ENCODE measurements around the gene MRTFB. TPM values are rescaled to one million over a fixed set of nuclear protein-coding genes. Genes with fewer than 3 reads are reported as not detected.
"Not testable (repeated sequence)": the region's sequence is repeated elsewhere in the genome, so short reads cannot be mapped to it uniquely, and the experiment has no call there.

The MRTFB gene
- total RNA-seq, 2 experiments from 2014 or later = 12.5 to 13.6 TPM

DNA sequence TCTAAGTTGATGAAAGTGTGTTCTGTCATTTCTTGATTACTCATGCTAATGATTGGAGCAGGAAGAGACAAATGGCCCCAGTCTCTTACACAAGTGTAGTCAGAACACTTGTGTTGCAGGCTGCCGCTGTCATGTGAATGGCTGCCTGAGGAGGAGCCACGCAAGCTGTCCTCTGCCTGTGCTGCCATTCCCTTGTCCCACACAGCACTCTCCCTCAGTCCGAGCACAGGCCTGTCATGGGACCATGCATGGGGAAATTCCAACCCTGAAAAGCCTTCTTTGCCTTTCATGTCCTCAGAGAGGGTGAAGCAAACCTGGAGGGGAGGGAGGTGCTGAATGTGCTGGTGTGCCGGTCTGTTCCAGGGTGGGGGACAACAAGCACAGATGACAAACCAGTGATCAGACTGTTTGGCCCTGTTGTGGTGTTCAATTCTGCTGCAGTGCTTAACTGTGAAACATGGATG, 109.4 kb downstream of the MRTFB start:
- Mint-ChIP-seq H3K4me3 (no peak overlapping the region), H3K36me3 (ENCODE audit: low read depth) (no peaks in the 10 kb centered on the region), H3K9me3 (no peaks in the 10 kb centered on the region), H3K27me3 (no peaks in the 10 kb centered on the region), H3K27ac (no peak overlapping the region), H3K4me1 (no peaks in the 10 kb centered on the region)
- no peak for DNase-seq
- ChIA-PET POLR2A (no interaction called here), CTCF (no interaction called here)

DNA sequence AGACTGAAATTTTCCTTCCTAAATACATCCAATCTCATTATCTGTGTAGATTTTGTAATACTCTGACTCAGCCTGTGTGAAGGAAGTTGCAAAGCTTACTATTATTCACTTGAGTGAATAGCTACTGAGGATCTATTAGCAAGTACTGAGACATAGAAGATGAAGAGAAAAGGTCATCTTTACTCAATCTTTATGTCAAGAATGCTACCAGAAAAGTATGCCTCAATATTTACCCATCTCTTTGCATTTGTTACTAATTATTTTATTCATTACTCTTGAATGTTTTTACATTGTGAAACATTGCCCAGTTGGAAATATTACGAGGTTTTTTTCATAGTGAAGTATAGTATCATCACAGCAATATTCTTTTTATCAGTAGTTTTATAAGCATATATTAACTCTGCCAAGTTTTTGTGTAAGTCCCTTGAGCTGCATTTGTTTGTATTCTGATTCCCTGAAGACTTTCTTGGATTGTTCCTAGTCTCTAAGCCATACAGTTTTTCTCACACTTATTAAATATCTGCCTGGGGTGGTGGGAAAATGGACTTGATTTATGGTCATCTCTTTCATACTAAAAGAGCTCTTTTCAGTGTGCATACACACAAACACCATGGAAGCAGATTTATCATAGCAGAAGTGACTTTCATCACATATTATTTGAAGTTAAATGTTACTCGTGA, 110.4 kb downstream of the MRTFB start:
- no peak for DNase-seq
- no peak overlapping the region for H3K27ac Mint-ChIP-seq
- H3K9me3 Mint-ChIP-seq = no peaks in the 10 kb centered on the region
- H3K27me3 Mint-ChIP-seq = no peaks in the 10 kb centered on the region
- no peaks in the 10 kb centered on the region for H3K36me3 Mint-ChIP-seq (ENCODE audit: low read depth)
- H3K4me1 Mint-ChIP-seq = peaks cover 8% of the 10 kb centered on the region
- H3K4me3 Mint-ChIP-seq = no peak overlapping the region
- ChIA-PET CTCF (no interaction called here), POLR2A (no interaction called here)

DNA sequence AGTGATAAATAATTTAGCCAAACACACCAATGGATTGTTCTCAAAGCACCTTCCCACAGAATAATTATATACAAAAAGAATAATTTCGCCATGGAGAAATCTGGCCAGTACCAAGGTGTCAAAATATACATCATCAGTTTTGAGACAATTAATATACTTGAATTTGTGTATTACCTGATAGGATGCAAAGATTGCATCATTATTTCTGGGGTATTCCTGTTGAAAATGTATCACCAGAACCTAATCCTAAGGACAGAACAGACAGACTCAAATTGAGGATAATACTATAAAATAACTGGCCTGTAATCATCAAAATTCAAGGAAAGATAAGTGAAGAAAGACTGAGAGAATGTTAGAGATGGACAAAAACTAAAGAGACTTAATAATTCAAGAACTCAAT, 111.9 kb downstream of the MRTFB start:
- CTCF ChIA-PET = no interaction called here
- no peaks in the 10 kb centered on the region for H3K27me3 Mint-ChIP-seq
- POLR2A ChIA-PET = no interaction called here
- no peak overlapping the region for H3K4me3 Mint-ChIP-seq
- DNase-seq = no peak
- H3K4me1 Mint-ChIP-seq = peaks cover 8% of the 10 kb centered on the region
- no peaks in the 10 kb centered on the region for H3K9me3 Mint-ChIP-seq
- no peak overlapping the region for H3K27ac Mint-ChIP-seq
- no peaks in the 10 kb centered on the region for H3K36me3 Mint-ChIP-seq (ENCODE audit: low read depth)

GRCh38 chr16:14183962-14184361, 112.8 kb downstream of the MRTFB start:
- H3K4me3 Mint-ChIP-seq; H3K36me3 Mint-ChIP-seq (ENCODE audit: low read depth); H3K9me3 Mint-ChIP-seq; POLR2A ChIA-PET; H3K4me1 Mint-ChIP-seq; H3K27me3 Mint-ChIP-seq; DNase-seq; H3K27ac Mint-ChIP-seq: not testable (repeated sequence)
- CTCF ChIA-PET = interaction anchor here (0.7 kb wide), 2 partner anchors 101 to 317 kb away, joined by 4 to 7 read pairs; no protein-coding TSS in a partner anchor

GRCh38 chr16:14186007-14186794, 115.1 kb downstream of the MRTFB start:
- no peak for DNase-seq
- Mint-ChIP-seq H3K4me1 (peaks cover 8% of the 10 kb centered on the region), H3K9me3 (no peaks in the 10 kb centered on the region), H3K27me3 (no peaks in the 10 kb centered on the region), H3K4me3 (no peak overlapping the region), H3K36me3 (ENCODE audit: low read depth) (no peaks in the 10 kb centered on the region), H3K27ac (no peak overlapping the region)
- CTCF ChIA-PET = interaction anchor here (0.8 to 1.9 kb wide), 3 partner anchors 30 to 267 kb away, joined by 3 to 5 read pairs (median 3); partner anchors contain the start of gene ERCC4
- POLR2A ChIA-PET = no interaction called here

- no peak overlapping the region for H3K4me3 Mint-ChIP-seq
- H3K27ac Mint-ChIP-seq = no peak overlapping the region
- no peaks in the 10 kb centered on the region for H3K9me3 Mint-ChIP-seq
- no peak for DNase-seq
- CTCF ChIA-PET = interaction anchor here (0.8 to 1.9 kb wide), 3 partner anchors 29 to 267 kb away, joined by 3 to 5 read pairs (median 3); partner anchors contain the start of gene ERCC4
- no peaks in the 10 kb centered on the region for H3K27me3 Mint-ChIP-seq
- POLR2A ChIA-PET = no interaction called here
- H3K36me3 Mint-ChIP-seq (ENCODE audit: low read depth) = no peaks in the 10 kb centered on the region
- peaks cover 8% of the 10 kb centered on the region for H3K4me1 Mint-ChIP-seq
Observed at GRCh38 chr16:14186795-14187221, 115.7 kb downstream of the MRTFB start.

DNA sequence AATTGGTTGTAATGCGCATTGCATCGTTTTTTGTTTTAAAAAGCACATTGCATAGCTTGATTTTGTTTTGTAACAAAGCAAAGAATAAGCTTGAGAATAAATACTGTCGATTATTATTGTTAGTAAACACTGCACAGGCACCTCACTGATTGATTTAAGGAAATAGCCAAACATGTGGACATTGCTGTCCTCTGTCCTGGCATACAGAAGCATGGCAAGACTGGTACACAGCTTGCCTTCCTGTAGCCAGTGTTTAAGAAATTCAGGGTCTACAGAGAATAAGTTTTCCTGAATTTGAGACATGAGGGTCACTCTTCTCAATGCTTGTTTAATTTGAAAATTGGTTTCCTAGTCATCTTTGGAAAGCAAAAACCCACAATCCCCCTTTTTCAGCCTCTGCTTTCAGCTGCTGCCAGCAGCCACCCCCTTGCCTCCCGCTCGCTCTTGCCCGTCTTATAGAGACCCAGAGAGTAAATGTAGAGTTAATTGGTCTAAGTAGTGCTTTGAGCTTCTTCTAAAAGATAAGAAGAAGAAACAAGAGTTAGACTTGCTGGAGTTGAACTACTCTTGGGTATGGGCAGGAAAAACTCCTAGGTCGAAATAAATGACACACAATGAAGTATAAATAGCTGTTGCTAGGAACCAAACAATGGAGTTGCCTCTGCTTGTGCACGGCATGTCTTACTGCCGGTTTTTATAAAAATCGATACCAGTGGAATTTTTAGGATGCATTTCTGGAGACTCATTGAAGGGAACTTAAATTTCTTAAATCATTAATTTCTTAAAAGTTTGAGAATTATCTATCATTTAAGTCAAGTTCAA, 116.6 kb downstream of the MRTFB start:
- no peak overlapping the region for H3K4me3 Mint-ChIP-seq
- H3K36me3 Mint-ChIP-seq (ENCODE audit: low read depth) = no peaks in the 10 kb centered on the region
- H3K27ac Mint-ChIP-seq = no peak overlapping the region
- ChIA-PET POLR2A (no interaction called here), CTCF (interaction anchor here (1.5 to 1.9 kb wide), 2 partner anchors 16 to 268 kb away, joined by 4 to 5 read pairs; partner anchors contain the start of gene ERCC4)
- H3K27me3 Mint-ChIP-seq = no peaks in the 10 kb centered on the region
- H3K9me3 Mint-ChIP-seq = no peaks in the 10 kb centered on the region
- no peak for DNase-seq
- H3K4me1 Mint-ChIP-seq = peaks cover 9% of the 10 kb centered on the region

DNA sequence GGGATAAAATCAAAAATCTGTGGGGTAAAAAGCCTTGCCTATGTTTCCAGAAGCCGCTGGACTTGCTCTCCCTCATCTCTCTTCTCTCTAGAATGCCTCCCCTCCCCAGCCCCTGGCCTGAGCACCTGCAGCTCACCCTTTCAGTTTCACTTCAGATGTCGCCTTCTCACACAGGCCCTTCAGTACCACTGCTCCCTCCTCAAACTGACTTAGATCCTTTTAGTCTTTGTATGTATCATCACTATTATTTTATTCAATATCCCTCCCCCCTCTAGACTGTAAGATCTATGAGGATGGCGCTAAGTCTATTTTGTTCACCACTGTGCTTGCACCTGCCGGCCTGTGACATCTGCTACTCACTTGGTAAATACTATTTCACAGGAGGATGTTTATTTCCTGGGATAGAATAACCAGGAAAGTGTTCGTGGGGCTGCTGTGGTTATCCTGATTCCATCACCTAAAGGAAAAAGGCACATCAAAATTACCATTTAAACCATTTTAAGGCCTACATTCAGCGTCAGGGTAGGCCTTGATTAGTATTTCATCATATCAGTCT, 122.3 kb downstream of the MRTFB start:
- POLR2A ChIA-PET = no interaction called here
- DNase-seq = peak; percentile 38
- no peaks in the 10 kb centered on the region for H3K36me3 Mint-ChIP-seq (ENCODE audit: low read depth)

DNA sequence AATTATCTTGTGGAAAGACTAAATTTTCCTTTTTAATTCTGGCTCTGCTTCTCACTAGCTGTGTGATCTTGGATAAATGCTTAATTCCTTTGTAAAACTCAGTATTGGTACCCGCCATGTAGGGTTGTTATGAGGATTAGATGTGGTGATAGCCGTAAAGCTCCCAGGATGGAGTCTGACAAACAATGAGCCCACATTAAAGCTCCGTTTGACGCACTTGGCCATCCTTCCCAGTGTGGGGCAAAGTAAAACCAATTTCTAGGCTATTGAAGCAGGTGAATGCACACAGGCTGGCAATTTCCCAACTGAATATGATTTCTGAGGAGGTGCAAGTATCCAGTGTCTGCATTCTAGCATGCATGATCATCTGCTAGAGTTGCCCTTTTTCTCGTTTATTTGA, 123.6 kb downstream of the MRTFB start:
- H3K27me3 Mint-ChIP-seq = no peaks in the 10 kb centered on the region
- CTCF ChIA-PET = no interaction called here
- POLR2A ChIA-PET = no interaction called here
- no peaks in the 10 kb centered on the region for H3K36me3 Mint-ChIP-seq (ENCODE audit: low read depth)
- DNase-seq = no peak
- no peak overlapping the region for H3K4me3 Mint-ChIP-seq
- peaks cover 17% of the 10 kb centered on the region for H3K4me1 Mint-ChIP-seq
- no peaks in the 10 kb centered on the region for H3K9me3 Mint-ChIP-seq
- no peak overlapping the region for H3K27ac Mint-ChIP-seq

More for the DNA sequence above, 122.3 kb downstream of the MRTFB start:
- Mint-ChIP-seq H3K9me3 (no peaks in the 10 kb centered on the region), H3K27ac (peak overlapping the region; percentile 59), H3K4me3 (peak overlapping the region; percentile 61), H3K4me1 (peaks cover 17% of the 10 kb centered on the region), H3K27me3 (no peaks in the 10 kb centered on the region)
- CTCF ChIA-PET = interaction anchor here (1.2 kb wide), 1 partner anchor 11 kb away, joined by 5 read pairs; no protein-coding TSS in a partner anchor

GRCh38 chr16:14196011-14196410, 124.9 kb downstream of the MRTFB start:
- Mint-ChIP-seq H3K36me3 (ENCODE audit: low read depth) (no peaks in the 10 kb centered on the region), H3K4me1 (peaks cover 17% of the 10 kb centered on the region), H3K4me3 (no peak overlapping the region), H3K27me3 (no peaks in the 10 kb centered on the region), H3K9me3 (no peaks in the 10 kb centered on the region), H3K27ac (no peak overlapping the region)
- ChIA-PET CTCF (interaction anchor here (1.0 kb wide), 1 partner anchor 273 kb away, joined by 4 read pairs; no protein-coding TSS in a partner anchor), POLR2A (interaction anchor here (0.9 kb wide), 1 partner anchor 11 kb away, joined by 4 read pairs; no protein-coding TSS in a partner anchor)
- DNase-seq = no peak

DNA sequence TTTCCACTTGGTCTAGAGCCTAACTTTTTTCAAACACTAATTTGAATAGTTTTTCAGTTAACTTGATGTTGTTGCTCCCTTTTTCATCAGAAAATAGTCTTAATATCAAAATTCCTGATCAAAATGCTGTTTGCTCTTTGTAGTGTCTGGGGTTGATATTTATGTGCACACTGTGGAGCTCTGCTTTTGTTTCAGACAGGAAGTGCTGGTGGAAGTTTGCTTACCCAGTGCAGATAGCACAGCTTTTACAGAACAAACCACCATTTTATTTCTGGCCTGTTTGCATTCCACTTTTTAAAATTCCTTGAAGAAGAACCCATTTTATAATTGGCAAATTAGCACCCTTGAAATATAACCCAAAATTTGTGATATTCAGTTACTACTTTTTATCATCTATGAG, 125.4 kb downstream of the MRTFB start:
- Mint-ChIP-seq H3K4me1 (peaks cover 17% of the 10 kb centered on the region), H3K36me3 (ENCODE audit: low read depth) (no peaks in the 10 kb centered on the region), H3K27me3 (no peaks in the 10 kb centered on the region), H3K4me3 (no peak overlapping the region), H3K9me3 (no peaks in the 10 kb centered on the region), H3K27ac (no peak overlapping the region)
- ChIA-PET POLR2A (interaction anchor here (0.9 kb wide), 1 partner anchor 10 kb away, joined by 4 read pairs; no protein-coding TSS in a partner anchor), CTCF (interaction anchor here (1.0 kb wide), 1 partner anchor 273 kb away, joined by 4 read pairs; no protein-coding TSS in a partner anchor)
- no peak for DNase-seq

GRCh38 chr16:14198012-14198411, 126.9 kb downstream of the MRTFB start:
- Mint-ChIP-seq H3K36me3 (ENCODE audit: low read depth) (no peaks in the 10 kb centered on the region), H3K27ac (no peak overlapping the region), H3K9me3 (no peaks in the 10 kb centered on the region), H3K27me3 (no peaks in the 10 kb centered on the region), H3K4me3 (no peak overlapping the region), H3K4me1 (peaks cover 18% of the 10 kb centered on the region)
- DNase-seq = no peak
- ChIA-PET CTCF (no interaction called here), POLR2A (no interaction called here)

Measured in activated CD4-positive, alpha-beta memory T cell treated with anti-CD3 and anti-CD28 coated beads, Interleukin-2, amount 10 ng/mL, durations not matched to agents 7 days and 5 days (primary cell).